DMS114 treated with DMSO at 0.1 percent for 48 hours (cell line): ENCODE results near the gene RNFT1.
"Not testable (repeated sequence)": the region's sequence is repeated elsewhere in the genome, so short reads cannot be mapped to it uniquely, and the experiment has no call there.

Source experiments
- DNase-seq: peaks from one replicate; lab custom pipeline; 2025; ENCODE audit not compliant: unreplicated experiment; lab: John Stamatoyannopoulos, UW

The RNFT1 gene

GRCh38 chr17:59930121-59930520 lies 34.4 kb downstream of the RNFT1 start:
- not testable (repeated sequence) for DNase-seq

GRCh38 chr17:59920637-59921036 lies 43.9 kb downstream of the RNFT1 start:
- not testable (repeated sequence) for DNase-seq

- DNase-seq, result no peak
Measured at GRCh38 chr17:59916446-59916845, 48.1 kb downstream of the RNFT1 start.

- DNase-seq, result peak; percentile 49
Measured at GRCh38 chr17:59914274-59914854, 50.2 kb downstream of the RNFT1 start.

- no peak for DNase-seq
Measured at GRCh38 chr17:59907467-59907866, 57.1 kb downstream of the RNFT1 start.

GRCh38 chr17:59903455-59903854 lies 61.1 kb downstream of the RNFT1 start:
- DNase-seq, result no peak
